ENCODE data around the gene DNAJB9.
"Not testable (repeated sequence)": the region's sequence is repeated elsewhere in the genome, so short reads cannot be mapped to it uniquely, and the experiment has no call there.

DNAJB9 gene

DNA sequence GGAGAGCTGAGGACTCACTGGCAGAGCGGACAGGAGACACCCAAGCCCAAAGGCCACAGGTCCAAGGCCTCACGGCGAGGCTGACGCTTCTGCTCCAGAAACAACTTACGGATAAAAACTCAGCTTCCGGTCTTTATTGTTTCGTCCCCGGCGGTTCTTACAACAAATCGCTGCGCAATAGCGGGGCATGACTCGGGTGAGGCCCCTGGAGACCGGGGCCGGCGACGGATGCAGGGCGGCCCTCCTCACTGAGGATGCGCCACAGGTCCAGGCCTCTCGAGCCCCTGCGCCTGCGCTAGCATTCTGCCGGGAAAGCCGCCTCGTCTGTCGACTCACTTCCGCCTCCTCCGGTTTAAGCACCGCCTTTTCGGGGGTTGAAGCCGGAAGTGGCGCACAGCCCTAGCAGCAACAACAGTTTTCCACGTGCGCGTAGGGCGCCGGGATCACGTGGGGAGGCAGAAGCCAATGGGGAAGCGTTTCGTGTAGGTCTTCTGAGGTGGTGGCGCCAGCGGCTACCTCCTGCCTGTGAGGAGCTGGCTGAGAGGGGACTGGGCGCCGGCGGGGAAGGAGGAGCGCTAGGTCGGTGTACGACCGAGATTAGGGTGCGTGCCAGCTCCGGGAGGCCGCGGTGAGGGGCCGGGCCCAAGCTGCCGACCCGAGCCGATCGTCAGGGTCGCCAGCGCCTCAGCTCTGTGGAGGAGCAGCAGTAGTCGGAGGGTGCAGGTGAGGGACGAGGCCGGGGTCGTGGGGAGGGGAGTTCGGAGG is at the start of gene DNAJB9, which contains the start of gene THAP5:
DNAJB9 (plus strand) TSS at position 494 of the 765 bp plus-strand sequence. CDS start 1,853 bp downstream, outside the sequence.
THAP5 (minus strand) TSS at position 326 of the 765 bp plus-strand sequence; CDS start at position 189, 137 bp downstream.
- in situ Hi-C loops (cut with MboI; ENCODE audit: low sequenced_read_pairs) = no loop called here

DNA sequence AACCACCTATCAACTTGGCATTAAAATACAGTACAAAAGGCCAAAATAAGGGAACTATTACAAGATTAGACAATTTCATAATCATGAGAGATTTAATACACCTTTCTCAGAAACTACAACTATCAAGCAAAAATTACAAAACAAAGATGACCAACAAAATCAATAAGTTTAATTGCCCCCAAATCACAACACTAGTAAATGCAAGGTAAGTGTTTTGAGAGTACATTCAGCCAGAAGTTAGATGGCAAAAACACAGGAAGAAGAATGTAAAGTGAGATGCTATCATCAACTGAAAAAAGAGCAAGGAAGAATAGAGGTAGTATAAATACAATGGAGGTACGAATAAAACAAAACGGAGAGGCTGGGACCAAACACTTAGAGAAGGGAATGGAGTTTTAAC is 46.9 kb upstream of the DNAJB9 start:
- in situ Hi-C loops (cut with MboI; ENCODE audit: low sequenced_read_pairs) = no loop called here

- in situ Hi-C loops (cut with MboI; ENCODE audit: low sequenced_read_pairs) = no loop called here
Measured at GRCh38 chr7:108525327-108525984, 44.2 kb upstream of the DNAJB9 start.

DNA sequence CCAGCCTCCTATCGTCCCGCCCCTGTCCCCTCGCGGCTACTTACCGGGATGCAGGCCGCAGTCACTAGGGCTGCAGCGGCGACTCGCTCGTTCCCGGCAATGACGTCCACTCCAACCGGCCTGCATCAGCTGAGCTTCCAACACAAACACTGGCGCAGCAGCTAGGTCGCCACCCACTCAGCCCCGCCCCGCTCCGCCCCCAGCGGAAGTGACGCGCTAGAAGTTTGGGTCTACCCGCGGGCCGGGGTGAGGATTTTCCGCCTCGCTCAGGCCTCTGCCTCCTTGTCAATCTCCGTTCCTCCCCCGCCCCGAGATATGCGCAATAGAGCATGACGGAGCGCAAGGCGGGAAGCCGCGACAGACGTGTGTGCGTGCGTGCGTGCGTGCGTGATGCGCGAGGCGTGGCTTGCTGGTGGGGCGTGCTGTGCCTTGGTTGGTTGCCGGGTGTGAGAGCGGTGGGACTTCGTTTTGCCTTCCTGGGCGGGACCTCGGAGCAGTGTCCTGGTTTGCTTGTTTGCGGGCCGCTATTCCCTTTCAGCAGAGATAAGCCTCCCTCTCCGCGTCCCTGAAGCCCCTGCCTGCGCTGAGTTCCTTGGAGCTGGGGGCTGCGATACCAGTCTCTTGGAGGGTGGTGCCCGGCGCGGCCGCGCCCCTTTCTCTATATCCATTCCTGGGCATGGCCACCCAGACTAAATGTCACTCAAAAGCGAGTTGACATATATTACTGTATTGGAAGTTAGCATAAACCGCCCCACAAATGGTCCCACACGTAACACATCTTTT is 43.5 kb upstream of the DNAJB9 start, which contains the start of gene PNPLA8:
PNPLA8 (minus strand) TSS at position 151 of the 783 bp plus-strand sequence. CDS start 10,644 bp downstream, outside the sequence.
- in situ Hi-C loops (cut with MboI; ENCODE audit: low sequenced_read_pairs) = no loop called here

DNA sequence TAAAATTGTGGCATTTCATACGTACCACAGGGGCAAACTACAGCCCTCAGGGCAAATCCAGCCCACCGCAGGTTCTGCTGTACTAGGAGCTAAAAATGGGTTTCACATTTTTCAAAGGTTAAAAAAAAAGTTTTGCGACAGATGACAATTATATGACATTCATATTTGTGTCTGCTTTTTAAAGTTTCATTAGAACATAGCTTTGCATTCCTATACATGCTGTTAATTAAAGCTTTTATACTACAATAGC is 43.0 kb upstream of the DNAJB9 start:
- in situ Hi-C loops (cut with MboI; ENCODE audit: low sequenced_read_pairs) = no loop called here

- in situ Hi-C loops (cut with MboI; ENCODE audit: low sequenced_read_pairs) = no loop called here
Measured at GRCh38 chr7:108528183-108528712, 41.4 kb upstream of the DNAJB9 start.

DNA sequence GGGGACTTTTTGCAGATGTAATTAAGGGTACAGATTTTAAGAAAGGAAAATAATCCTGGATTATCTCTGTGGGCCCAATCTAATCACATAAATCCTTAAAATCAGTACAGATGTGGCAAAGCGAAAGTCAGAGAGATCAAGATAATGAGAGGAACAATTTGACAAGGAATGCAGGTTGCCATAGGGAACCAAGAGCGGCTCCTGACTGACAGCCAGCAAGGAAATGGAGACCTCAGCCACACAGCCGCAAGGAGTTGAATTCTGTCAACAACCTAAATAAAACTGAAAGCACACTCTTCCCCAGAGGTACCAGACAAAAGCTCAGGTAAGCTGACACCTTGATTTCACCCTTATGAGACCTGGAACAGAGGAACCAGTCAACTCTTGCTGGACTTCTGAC is 40.3 kb upstream of the DNAJB9 start:
- in situ Hi-C loops (cut with MboI; ENCODE audit: low sequenced_read_pairs) = no loop called here

DNA sequence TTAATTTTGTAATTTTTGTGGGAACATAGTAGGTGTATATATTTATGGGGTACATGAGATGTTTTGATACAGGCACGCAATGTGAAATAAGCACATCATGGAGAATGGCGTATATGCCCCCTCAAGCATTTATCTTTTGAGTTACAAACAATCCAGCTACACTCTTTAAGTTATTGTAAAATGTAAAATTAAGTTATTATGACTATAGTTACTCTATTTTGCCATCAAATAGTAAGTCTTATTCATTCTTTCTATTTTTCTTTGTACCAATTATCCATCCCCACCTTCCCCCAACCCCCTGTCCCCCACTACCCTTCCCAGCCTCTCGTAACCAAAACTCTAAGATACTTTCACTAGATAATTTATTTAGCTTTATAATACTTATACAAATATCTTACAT is 36.0 kb upstream of the DNAJB9 start:
- in situ Hi-C loops (cut with MboI; ENCODE audit: low sequenced_read_pairs) = no loop called here

DNA sequence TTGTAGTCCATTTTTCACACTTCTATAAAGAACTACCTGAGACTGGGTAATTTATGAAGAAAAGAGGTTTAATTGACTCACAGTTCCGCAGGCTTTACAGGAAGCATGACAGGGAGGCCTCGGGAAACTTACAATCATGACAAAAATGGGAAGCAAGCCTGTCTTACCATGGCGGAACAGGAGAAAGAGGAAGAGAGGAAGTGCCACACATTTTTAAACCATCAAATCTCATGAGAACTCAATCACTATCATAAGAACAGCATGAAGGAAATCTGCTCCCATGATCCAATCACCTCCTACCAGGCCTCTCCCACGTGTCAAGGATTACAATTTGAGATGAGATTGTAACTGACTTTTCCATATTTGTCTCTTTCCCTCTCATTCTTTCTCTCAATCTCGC is 34.4 kb upstream of the DNAJB9 start:
- in situ Hi-C loops (cut with MboI; ENCODE audit: low sequenced_read_pairs) = no loop called here

DNA sequence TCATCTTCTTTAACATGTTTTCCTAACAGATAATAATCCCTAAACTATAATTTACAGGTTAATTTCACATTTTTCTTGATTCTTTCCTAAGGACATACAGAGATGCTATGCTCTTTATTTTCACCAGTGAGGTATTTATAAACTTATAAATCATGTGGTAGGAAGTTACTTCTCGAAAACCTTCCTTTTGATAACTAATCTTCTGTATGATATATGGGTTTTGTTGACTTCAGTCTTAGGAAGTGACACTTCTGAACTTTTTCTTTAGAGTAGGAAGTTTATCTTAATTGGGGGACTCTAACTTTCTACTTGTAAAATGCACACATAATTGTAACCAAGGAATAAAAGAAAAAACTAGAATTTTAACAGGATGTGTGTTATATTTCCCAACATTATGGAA is 33.9 kb upstream of the DNAJB9 start:
- in situ Hi-C loops (cut with MboI; ENCODE audit: low sequenced_read_pairs) = no loop called here

GRCh38 chr7:108537229-108537628 is 32.4 kb upstream of the DNAJB9 start:
- in situ Hi-C loops (cut with MboI; ENCODE audit: low sequenced_read_pairs) = no loop called here

DNA sequence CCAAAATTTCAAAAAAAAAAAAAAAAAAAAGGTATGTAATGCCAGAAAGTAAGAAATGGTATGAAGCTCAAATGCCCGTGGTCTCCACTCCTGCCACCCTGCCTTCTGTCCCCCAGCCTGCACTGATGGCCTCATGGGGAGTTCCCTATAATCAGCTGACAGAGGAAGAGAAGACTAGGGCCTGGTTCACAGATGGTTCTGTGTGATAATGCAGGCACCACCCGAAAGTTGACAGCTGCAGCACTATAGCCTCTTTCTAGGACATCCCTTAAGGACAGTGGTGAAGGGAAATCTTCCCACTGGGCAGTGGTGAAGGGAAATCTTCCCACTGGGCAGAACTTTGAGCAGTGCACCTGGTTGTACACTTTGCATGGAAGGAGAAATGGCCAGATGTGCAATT is 31.4 kb upstream of the DNAJB9 start:
- in situ Hi-C loops (cut with MboI; ENCODE audit: low sequenced_read_pairs) = not testable (repeated sequence)

DNA sequence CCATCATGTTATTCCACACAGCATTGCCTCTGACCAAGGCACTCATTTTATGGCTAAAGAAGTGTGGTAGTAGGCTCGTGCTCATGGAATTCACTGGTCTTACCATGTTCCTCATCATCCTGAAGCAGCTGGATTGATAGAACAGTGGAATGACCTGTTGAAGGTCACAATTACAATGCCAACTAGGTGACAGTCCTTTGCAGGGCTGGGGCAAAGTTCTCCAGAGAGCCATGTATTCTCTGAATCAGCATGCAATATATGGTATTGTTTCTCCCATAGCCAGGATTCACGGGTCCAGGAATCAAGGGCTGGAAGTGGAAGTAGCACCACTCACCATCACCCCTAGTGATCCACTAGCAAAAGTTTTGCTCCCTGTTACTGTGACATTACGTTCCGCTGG is 31.0 kb upstream of the DNAJB9 start:
- in situ Hi-C loops (cut with MboI; ENCODE audit: low sequenced_read_pairs) = not testable (repeated sequence)

DNA sequence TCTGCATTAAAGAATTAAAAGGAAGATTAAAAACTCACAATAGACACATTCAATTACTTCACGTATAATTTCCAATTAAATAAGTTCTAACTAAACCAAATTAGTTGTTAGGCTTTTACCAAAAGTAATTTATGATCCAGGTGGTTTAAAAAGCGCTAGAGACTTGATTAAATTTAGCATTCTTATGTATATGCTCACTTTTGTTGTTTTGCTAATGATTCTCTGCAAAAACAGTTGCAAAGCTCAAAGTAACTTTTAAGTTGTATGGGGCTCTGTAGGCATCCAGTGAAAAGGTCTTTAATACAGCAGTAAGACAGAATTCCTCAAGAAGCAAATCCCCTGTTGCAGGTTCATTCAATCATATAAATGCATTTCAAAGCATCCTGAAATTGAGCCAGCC is 28.2 kb upstream of the DNAJB9 start:
- in situ Hi-C loops (cut with MboI; ENCODE audit: low sequenced_read_pairs) = no loop called here

DNA sequence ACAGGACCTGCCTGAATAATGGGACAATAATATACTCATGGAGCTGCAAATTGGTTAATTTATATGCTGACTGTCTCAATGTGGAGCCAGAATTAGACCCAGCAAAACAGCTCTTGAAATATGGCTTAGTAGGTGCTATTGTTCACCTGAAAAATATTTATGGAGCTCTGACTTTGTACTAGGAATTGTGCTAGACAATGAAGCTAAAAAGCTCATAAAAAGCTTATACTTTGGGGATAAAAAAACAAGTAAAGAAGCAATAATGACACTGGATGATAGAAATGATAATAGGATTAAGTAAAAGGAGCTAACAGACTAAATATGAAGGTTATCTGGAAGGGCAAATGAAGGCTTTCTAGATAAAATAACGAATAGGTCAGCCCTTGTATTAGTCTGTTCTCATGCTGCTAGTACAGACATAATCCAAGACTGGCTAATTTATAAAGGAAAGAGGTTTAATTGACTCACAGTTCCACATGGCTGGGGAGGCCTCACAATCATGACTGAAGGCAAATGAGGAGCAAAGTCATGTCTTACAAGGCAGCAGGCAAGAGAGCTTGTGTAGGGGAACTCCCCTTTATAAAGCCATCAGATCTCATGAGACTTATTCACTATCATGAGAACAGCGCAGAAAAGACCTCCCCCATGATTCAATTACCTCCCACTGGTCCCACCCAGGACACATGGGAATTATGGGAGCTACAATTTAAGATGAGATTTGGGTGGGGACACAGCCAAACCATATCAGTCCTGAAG is 21.4 kb upstream of the DNAJB9 start:
- in situ Hi-C loops (cut with MboI; ENCODE audit: low sequenced_read_pairs) = not testable (repeated sequence)

GRCh38 chr7:108556665-108557064 is 13.0 kb upstream of the DNAJB9 start:
- in situ Hi-C loops (cut with MboI; ENCODE audit: low sequenced_read_pairs) = not testable (repeated sequence)

GRCh38 chr7:108557191-108557590 is 12.5 kb upstream of the DNAJB9 start:
- in situ Hi-C loops (cut with MboI; ENCODE audit: low sequenced_read_pairs) = no loop called here

- in situ Hi-C loops (cut with MboI; ENCODE audit: low sequenced_read_pairs) = no loop called here
Measured at GRCh38 chr7:108557617-108558016, 12.1 kb upstream of the DNAJB9 start.

- in situ Hi-C loops (cut with MboI; ENCODE audit: low sequenced_read_pairs) = no loop called here
Measured at GRCh38 chr7:108559253-108559652, 10.4 kb upstream of the DNAJB9 start.

GRCh38 chr7:108561047-108561619 is 8.5 kb upstream of the DNAJB9 start:
- in situ Hi-C loops (cut with MboI; ENCODE audit: low sequenced_read_pairs) = no loop called here
